Central memory CD4-positive, alpha-beta T cell (primary cell): Measurements from ENCODE around the gene ANKHD1.
"Not testable (repeated sequence)": the region's sequence is repeated elsewhere in the genome, so short reads cannot be mapped to it uniquely, and the experiment has no call there.

Experiments
- DNase-seq: peaks from one replicate; pipeline ENCODE4 v3.0.0; 2022

ANKHD1 gene

DNA sequence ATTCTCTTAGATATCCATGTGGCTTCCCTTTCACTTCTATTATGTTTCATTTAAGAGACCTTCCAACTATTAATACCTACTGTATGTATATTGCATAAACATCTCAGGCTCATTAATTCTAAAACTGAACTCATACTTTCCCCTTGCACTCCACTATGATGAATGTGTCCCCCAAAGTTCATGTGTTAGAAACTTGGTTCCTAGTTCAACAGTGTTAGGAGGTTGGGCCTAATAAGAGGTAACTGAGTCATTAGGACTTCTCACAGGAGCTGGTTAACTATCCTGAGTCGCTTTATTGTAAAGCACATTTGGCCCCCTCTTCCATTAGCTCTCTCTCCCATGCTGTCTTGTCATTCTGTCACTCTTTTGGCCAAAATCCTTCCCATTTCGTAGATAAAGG is 22.0 kb downstream of the ANKHD1 start:
- DNase-seq = no peak

DNA sequence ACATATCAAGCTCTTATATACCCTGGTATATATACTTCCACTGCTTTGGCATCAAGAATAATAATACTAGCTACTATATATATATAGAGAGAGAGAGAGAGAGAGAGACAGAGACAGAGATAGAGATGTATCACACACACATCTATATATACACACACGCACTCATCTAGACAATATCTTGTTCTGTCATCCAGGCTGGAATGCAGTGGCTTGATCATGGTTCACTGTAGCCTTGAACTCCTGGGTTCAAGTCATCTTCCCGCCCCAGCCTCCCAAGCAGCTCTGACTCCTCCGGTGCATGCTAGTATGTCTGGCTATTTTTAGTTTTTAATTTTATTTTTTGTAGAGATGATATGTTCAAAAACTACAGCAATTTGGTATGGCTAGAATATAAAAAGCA is 22.5 kb downstream of the ANKHD1 start:
- no peak for DNase-seq

DNA sequence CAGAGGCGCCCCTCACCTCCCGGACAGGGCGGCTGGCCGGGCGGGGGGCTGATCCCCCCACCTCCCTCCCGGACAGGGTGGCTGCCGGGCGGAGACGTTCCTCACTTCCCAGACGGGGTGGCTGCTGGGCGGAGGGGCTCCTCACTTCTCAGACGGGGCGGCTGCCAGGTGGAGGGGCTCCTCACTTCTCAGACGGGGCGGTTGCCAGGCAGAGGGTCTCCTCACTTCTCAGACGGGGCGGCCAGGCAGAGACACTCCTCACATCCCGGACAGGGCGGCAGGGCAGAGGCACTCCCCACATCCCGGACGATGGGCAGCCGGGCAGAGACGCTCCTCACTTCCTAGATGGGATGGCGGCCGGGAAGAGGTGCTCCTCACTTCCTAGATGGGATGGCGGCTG is 26.1 kb downstream of the ANKHD1 start:
- not testable (repeated sequence) for DNase-seq

DNA sequence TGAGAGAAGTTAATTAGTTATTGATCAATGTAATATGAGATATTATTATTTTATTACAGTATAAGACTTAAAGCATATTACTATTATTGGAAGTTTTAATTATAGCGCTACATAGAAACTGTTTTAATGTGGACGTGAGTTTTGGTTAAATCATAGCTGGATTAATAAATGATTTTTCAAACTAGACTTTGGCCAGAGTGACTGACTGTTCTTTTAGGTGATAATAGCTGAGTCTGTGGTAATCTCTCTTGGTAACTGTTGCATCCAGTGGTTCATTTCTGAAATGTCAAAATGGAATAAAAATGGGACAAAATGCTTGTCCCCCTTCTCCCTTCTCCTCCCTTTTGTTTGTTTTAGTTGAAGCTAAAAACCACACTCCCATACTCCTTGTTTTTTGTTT is 28.1 kb downstream of the ANKHD1 start:
- no peak for DNase-seq

DNA sequence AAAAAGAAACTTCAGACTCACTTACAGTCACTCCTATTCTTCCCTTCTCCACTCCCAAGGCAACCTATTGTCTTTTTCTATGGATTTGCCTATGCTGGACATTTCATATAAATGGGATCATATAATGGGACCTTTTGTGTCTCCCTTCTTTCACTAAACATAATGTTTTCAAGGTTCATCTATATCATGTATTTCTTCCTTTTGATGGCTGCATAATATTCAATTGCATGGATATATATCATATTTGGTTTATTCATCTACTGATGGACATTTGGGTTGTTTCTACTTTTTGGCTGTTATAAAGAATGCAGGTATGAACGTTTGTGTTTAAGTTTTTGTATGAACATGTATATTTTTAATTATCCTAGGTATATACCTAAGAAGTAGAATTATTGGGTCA is 30.6 kb downstream of the ANKHD1 start:
- no peak for DNase-seq

DNA sequence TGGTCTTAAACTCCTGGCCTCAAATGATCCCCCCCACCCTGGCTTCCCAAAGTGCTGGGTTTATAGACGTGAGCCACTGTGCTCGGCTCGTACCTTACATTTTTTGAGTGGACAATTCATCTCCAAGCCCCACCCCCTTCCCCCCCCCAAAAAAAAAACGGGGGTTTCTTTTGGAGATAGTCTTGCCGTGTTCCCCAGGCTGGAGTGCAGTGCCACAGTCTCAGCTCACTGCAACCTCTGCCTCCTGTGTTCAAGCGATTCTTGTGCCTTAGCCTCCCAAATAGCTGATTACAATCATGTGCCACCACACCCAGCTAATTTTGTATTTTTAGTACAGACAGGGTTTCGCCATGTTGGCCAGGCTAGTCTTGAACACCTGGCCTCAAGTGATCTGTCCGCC is 31.3 kb downstream of the ANKHD1 start:
- DNase-seq = no peak

DNA sequence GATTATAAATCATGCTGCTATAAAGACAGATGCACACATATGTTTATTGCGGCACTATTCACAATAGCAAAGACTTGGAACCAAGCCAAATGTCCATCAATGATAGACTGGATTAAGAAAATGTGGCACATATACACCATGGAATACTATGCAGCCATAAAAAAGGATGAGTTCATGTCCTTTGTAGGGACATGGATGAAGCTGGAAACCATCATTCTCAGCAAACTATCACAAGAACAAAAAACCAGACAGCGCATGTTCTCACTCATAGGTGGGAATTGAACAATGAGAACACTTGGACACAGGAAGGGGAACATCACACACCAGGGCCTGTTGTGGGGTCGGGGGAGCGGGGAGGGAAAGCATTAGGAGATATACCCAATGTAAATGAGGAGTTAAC is 55.7 kb downstream of the ANKHD1 start:
- not testable (repeated sequence) for DNase-seq

DNA sequence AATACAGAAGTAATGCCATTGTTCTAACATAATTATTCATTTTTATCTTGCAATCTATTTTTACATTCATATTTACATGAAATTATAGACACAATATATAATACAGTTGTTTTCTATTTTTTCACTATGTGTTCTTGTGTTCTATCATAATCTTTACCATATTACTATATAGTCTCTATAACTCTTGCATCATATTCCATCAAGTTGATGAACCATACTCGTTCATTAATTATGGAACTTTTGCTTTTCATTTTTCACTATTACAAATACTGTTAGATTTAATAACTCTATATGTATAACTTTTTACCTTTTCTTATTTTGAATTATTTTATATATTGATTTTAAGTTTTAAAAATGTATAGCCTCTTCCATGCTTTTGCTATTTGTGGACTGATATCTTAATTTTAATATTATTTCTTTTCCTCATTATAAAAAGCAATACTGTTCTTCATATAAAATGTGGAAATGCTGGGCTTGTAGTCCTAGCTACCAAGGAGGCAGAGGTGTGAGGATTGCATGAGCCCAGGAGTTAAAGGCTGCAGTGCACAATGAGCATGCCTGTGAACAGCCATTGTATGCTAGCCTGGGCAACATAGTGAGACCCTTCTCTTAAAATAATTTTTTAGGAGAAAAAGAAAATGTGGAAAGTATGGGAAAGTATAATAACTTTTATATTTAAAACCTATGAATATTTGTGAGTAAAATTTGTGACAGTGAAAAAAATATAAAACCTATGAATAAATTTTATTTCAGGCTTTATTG is 65.5 kb downstream of the ANKHD1 start:
- DNase-seq = no peak

DNA sequence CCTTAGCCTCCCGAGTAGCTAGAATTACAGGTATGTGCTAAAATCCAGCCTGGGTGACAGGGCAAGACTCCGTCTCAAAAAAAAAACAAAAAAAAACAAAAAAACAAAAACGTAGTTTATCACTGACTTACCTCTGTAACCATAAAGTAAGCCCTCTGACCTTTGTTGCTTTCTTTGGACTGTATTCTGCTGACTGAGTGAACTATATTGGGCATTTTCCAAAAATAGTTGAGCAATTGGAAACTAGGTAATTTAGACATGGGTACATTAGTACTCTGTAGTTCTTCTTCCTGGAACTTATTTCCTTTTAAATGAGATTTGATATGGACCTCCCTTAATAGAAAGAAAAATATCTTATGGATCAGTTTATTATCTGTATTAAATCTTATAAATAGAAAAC is 66.6 kb downstream of the ANKHD1 start:
- no peak for DNase-seq

DNA sequence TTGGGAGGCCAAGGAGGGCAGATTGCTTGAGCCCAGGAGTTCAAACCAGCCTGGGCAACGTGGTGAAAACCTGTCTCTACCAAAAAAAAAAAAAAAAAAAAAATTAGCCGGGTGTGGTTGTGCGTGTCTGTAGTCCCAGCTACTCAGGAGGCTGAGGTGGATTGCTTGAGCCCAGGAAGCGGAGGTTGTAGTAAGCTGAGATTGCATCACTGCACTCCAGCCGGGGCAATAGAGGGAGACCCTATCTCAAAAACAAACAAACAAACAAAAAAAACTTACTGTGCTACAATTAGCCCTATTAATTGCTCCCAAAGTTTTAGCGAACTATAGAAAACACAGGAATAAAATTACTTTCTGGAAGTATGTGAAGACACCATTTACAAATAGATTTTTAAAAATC is 67.6 kb downstream of the ANKHD1 start:
- DNase-seq = no peak

DNA sequence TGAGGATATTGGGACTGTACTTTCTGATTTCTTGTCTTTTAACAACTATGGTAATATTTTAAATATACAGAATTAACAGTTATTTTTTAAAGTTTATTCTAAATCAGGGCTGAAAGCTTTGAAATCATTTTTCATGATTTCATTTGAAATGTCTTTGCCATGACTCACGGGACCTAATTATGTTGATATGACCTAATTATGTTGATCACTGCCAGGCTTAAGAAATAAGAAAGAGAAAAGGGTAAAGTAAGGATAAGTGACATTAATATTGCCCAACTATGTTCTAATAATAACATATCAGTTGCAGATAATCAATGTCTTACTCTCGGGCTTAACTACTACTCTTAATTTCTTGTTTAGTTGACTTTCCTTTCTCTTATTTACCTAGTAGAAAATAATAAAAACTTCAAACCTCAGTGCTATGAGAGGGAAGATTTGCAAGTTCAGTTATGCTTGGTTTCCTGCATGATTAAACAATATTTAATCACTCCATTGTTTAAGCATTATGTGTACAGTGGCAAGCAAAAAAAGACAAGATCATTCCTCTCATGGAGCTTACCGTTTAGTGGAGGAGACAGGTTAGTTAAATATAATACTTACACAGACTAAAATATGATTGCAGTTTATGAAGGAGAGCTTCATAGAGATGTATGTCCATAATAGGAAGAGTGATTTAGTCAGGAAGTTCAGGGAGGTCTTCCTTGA is 78.8 kb downstream of the ANKHD1 start:
- no peak for DNase-seq

DNA sequence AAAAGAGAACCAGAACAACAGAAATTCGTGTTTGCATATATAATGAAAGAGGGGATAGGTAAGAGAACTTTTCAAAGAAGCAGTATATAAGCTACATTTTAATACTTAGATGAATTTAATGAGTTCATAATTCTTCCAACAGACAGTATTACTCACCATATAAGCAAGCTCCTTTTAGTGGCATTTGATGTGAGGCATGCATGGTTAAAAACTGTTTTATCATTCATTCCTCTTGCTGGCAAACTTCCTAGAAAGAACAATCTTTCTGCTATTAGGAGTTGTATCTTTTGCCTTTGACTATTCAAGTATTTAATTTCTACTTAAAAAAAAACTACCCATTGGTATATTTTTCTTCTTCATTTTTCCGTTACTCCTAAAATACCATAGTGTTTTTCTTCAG is 80.1 kb downstream of the ANKHD1 start:
- DNase-seq = no peak

DNA sequence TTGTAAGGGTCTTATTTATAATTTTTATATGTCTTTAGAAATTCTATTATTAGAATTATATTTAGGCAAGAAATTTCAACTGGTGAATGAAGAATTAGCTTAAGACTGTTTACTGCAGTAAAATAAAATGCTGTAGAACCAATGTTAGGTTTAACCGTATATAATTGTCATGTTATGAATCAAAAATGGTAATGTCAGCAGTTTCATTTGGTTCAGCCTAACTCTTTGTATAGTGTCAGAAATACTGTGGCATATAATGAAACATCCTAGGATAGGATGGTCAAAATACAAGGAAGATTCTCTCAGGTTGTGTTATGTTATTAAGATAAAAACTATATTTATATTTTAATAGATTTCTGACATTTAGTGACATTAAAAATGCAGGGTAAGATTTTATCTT is 81.4 kb downstream of the ANKHD1 start:
- no peak for DNase-seq

DNA sequence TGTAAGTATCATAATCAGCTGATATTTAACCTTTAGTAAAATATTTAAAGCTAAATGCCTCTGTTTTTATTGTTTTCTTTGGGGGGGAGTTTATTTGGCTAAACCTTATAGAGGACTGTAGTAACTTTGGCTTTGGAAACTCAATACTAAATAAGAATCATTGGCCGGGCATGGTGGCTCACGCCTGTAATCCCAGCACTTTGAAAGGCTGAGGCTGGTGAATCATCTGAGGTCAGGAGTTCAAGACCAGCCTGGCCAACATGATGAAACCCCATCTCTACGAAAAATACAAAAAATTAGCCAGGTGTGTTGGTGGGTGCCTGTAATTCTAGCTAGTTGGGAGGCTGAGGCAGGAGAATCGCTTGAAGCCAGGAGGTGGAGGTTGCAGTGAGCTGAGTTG is 86.5 kb downstream of the ANKHD1 start:
- not testable (repeated sequence) for DNase-seq

DNA sequence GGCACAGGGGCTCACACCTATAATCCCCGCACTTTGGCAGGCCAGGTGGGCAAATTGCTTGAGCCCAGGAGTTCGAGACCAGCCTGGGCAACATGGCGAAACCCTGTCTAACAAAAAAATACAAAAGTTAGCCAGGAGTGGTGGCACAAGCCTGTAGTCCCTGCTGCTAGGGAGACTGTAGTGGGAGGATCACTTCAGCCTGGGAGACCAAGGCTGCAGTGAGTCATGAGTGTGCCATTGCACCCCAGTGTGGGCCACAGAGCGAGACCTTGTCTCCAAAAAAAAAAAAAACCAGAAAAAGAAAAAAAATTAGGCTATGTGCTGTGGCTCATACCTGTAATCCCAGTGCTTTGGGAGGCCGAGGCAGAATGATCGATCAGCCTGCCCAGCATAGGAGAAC is 87.3 kb downstream of the ANKHD1 start:
- no peak for DNase-seq

DNA sequence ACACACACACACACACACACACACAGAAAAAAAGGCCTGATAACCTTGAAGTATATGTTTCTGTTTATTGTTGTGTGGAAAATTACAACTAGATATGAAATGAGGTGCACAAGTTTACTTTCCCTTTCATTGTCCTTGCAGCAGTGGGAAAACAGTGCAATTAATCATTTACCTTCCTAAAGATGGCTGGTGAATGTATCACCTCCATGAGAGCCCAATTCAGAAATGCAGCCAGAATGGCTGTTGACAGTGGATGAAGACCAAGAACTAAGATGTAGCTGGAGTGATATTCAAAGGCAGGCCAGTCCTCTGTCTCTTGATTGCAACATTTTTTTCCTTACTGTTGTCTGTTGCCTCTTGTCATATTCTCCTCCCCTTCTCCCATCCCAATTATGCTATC is 96.3 kb downstream of the ANKHD1 start:
- DNase-seq = no peak

DNA sequence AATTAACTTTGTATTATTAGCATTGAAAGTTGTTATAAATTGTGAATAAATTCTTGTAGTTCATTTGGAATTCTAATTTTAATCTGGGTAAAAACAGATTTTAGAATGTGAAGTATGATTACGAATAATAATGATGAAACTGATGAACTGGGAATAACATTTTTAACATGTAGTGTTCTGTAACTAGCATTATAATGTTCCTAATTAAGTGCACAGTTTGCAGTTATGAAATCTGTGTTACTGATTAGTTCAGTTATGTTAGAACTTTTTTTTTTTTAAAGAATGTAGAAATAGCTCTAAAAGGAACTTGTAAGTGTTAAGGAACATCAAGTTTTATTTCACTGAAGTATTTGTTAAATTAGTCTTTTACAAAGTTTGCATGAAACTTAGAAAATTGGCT is 97.0 kb downstream of the ANKHD1 start:
- no peak for DNase-seq

DNA sequence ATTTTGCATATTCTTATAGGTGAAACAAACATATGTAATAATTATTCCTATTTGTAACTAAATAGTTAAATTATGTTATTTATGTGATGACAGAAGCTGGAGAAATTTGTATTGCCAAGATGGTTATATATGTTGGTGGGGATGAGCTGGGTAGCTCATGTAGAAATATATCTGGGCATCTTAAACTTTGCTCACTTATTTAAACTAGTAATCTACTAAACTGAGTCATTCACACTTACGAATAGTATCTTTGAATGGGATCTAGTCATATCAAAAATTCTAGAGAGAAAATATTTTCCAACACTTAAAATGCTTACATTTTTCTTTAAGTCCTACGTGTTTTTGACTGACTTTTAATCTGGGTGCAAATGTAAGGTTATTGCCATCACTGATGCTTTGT is 101.2 kb downstream of the ANKHD1 start:
- no peak for DNase-seq

DNA sequence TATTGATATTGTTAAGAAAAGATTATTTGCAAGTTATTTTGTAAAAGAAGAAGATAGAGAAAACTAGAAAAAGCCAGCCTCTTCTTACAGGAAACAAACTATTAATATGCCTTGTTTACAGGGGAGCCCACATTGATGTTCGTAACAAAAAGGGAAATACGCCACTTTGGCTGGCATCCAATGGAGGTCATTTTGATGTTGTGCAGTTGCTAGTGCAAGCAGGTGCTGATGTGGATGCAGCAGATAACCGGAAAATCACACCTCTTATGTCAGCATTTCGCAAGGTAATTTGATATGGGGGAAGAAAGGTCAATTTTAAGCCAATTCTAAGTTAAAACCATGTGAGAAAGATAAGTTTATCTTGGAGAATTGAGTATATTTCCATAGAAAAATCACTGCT is 108.3 kb downstream of the ANKHD1 start:
- no peak for DNase-seq

DNA sequence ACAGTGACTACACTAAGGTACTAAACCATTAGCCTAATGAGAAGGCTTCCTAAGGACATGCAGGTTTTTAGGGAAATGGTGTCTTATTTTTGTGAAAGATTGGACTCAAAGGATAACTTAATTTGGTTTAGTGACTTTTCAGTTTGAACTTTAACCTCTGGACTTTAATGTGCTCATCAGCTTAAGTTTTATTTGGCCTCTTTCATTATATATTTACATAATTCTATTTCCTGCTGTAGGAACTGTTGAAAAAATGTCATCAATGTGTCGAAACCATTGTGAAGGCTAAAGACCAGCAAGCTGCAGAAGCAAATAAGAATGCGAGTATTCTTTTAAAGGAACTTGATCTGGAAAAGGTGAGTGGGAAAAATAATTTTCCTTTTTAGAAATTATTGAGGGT is 111.5 kb downstream of the ANKHD1 start:
- DNase-seq = no peak

DNA sequence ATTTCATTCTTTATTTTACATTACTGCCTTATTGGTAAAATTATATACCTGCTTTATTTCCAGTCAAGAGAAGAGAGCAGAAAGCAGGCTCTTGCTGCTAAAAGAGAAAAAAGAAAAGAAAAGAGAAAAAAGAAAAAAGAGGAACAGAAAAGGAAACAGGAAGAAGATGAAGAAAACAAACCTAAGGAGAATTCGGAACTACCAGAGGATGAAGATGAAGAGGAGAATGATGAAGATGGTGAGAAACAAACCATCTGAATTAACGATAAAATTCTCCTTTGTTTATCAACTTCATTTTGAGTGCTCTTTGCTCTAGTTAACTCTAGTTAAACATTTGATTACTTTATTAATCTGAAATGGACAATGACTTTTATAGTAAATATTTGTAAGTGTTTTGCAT is 122.4 kb downstream of the ANKHD1 start:
- no peak for DNase-seq

DNA sequence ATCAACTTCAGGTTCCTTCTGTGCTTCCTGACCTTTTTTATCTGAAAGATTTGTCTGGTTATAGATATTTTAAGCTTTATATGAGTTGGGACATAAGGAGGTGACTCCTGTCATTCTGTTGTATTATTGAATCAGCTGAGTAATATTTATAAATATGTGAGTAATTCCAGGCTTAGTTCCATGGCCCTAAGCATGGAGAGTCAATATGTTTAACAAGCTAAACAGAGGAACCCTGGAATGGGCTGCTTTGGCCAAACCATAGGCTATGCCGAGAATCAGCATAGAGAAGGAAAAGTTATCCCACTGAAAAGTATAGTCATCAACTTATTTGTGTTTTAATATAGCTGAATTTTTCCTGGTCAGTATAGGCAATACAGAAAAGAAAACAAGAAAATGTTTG is 138.6 kb downstream of the ANKHD1 start:
- no peak for DNase-seq

DNA sequence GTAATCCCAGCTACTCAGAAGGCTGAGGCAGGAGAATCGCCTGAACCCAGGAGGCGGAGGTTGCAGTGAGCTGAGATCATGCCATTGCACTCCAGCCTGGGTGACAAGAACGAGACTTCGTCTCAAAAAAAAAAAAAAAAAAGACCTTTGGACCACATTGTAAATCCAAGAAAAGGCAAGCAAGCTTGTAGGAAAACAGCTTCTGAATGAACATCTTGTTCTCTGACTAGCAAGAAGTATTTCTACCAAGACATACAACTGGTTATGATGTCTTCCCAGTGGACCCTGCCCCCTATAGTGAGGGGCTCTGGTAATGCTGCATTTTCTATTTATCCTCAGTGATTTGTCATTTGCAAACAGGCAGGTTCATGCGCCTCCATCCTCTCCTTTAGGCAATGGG is 141.3 kb downstream of the ANKHD1 start:
- DNase-seq = no peak

DNA sequence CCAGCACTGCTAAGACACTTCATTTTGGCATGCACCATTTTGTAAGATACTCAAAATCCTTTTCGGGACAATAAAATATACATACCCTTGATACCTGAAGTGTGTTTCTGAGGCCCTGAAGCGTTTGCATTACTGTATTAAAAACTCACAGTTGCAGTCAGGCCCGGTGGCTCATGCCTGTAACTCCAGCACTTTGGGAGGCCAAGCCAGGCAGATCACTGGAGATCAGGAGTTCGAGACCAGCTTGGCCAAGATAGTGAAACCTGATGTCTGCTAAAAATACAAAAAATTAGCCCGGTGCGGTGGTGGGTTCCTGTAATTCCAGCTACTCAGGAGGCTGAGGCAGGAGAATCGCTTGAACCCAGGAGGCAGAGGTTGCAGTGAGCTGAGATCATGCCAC is 143.4 kb downstream of the ANKHD1 start:
- DNase-seq = no peak

DNA sequence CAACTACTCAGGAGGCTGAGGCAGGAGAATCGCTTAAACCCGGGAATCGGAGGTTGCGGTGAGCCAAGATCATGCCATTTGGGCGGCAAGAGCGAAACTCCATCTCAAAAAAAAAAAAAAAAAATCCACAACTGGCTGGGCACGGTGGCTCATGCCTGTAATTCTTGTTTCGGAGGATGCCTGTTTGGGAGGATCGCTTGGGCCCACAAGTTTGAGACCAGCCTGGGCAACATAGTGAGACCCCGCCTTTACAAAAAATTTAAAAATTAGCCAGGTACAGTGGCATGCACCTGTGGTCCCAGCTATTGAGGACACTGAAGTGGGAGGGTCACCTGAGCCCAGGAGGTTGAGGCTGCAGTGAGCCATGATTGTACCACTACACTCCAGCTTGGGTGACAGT is 144.0 kb downstream of the ANKHD1 start:
- DNase-seq = no peak
